ENCODE results near the gene IFI27L1. TPM values are rescaled to one million over a fixed set of nuclear protein-coding genes. Genes with fewer than 3 reads are reported as not detected.

Gene IFI27L1
- total and polyA plus RNA-seq, 2 experiments from 2014 or later = 9.7 to 28.6 TPM

DNA sequence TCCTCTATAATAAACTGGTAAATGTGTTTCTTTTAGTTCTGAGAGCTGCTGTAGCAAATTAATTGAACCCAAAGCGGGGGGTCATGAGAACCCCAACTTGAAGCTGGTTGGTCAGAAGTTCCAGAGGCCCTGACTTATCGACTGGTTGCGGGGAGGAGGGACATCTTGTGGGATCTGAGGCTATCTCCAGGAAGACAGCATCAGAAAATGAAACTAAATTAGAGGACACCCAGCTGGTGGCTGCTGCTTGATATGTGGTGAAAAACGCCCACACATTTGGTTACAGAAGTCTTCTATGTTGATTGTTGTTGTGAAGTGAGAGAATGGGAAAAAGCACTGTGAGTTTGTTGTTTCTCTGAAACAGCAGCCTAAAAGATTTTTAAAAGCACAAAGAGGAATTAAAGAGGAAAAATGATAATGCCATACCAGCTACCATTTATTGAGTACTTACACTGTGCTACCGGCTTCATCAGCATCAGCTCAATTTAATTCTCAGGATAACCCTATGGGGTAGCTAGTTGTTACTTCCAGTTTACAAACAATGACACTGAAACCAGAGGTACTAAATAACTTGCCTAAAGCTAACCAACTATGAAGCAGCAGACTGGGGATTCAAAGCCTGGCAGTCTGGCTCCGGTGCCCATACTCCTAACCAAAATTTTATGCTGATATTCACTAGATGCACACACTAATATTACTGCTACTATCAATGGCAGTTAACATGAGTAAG is 24.4 kb upstream of the IFI27L1 start:
- TF ChIP-seq POLR2AphosphoS5 (IDR thresholded peaks at IDR 0.05; ENCODE audit: low read depth) = no peak
- TF ChIP-seq NANOG (IDR thresholded peaks at IDR 0.05; ENCODE audit: borderline replicate concordance) = no peak
- TF ChIP-seq, protein P1, sequence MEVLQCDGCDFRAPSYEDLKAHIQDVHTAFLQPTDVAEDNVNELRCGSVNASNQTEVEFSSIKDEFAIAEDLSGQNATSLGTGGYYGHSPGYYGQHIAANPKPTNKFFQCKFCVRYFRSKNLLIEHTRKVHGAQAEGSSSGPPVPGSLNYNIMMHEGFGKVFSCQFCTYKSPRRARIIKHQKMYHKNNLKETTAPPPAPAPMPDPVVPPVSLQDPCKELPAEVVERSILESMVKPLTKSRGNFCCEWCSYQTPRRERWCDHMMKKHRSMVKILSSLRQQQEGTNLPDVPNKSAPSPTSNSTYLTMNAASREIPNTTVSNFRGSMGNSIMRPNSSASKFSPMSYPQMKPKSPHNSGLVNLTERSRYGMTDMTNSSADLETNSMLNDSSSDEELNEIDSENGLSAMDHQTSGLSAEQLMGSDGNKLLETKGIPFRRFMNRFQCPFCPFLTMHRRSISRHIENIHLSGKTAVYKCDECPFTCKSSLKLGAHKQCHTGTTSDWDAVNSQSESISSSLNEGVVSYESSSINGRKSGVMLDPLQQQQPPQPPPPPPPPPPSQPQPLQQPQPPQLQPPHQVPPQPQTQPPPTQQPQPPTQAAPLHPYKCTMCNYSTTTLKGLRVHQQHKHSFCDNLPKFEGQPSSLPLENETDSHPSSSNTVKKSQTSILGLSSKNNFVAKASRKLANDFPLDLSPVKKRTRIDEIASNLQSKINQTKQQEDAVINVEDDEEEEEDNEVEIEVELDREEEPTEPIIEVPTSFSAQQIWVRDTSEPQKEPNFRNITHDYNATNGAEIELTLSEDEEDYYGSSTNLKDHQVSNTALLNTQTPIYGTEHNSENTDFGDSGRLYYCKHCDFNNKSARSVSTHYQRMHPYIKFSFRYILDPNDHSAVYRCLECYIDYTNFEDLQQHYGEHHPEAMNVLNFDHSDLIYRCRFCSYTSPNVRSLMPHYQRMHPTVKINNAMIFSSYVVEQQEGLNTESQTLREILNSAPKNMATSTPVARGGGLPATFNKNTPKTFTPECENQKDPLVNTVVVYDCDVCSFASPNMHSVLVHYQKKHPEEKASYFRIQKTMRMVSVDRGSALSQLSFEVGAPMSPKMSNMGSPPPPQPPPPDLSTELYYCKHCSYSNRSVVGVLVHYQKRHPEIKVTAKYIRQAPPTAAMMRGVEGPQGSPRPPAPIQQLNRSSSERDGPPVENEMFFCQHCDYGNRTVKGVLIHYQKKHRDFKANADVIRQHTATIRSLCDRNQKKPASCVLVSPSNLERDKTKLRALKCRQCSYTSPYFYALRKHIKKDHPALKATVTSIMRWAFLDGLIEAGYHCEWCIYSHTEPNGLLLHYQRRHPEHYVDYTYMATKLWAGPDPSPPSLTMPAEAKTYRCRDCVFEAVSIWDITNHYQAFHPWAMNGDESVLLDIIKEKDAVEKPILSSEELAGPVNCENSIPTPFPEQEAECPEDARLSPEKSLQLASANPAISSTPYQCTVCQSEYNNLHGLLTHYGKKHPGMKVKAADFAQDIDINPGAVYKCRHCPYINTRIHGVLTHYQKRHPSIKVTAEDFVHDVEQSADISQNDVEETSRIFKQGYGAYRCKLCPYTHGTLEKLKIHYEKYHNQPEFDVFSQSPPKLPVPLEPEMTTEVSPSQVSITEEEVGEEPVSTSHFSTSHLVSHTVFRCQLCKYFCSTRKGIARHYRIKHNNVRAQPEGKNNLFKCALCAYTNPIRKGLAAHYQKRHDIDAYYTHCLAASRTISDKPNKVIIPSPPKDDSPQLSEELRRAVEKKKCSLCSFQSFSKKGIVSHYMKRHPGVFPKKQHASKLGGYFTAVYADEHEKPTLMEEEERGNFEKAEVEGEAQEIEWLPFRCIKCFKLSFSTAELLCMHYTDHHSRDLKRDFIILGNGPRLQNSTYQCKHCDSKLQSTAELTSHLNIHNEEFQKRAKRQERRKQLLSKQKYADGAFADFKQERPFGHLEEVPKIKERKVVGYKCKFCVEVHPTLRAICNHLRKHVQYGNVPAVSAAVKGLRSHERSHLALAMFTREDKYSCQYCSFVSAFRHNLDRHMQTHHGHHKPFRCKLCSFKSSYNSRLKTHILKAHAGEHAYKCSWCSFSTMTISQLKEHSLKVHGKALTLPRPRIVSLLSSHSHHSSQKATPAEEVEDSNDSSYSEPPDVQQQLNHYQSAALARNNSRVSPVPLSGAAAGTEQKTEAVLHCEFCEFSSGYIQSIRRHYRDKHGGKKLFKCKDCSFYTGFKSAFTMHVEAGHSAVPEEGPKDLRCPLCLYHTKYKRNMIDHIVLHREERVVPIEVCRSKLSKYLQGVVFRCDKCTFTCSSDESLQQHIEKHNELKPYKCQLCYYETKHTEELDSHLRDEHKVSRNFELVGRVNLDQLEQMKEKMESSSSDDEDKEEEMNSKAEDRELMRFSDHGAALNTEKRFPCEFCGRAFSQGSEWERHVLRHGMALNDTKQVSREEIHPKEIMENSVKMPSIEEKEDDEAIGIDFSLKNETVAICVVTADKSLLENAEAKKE (CRISPR knock-in tag; IDR thresholded peaks at IDR 0.05) = no peak
- TF ChIP-seq ZNF331 (CRISPR knock-in tag; IDR thresholded peaks at IDR 0.05; ENCODE audit: low read depth) = no peak
- no peak for TF ChIP-seq CREB1 (CRISPR knock-in tag; IDR thresholded peaks at IDR 0.05; ENCODE audit: low read depth)
- no peak for TF ChIP-seq JUNB (IDR thresholded peaks at IDR 0.05; ENCODE audit: unreplicated experiment)
- no peak for TF ChIP-seq STAT1 (IDR thresholded peaks at IDR 0.05; ENCODE audit: unreplicated experiment)
- TF ChIP-seq, protein P2, sequence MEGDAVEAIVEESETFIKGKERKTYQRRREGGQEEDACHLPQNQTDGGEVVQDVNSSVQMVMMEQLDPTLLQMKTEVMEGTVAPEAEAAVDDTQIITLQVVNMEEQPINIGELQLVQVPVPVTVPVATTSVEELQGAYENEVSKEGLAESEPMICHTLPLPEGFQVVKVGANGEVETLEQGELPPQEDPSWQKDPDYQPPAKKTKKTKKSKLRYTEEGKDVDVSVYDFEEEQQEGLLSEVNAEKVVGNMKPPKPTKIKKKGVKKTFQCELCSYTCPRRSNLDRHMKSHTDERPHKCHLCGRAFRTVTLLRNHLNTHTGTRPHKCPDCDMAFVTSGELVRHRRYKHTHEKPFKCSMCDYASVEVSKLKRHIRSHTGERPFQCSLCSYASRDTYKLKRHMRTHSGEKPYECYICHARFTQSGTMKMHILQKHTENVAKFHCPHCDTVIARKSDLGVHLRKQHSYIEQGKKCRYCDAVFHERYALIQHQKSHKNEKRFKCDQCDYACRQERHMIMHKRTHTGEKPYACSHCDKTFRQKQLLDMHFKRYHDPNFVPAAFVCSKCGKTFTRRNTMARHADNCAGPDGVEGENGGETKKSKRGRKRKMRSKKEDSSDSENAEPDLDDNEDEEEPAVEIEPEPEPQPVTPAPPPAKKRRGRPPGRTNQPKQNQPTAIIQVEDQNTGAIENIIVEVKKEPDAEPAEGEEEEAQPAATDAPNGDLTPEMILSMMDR (conservative IDR thresholded peaks at IDR 0.05; ENCODE audit: low read depth in 2 of 2) = no peak
- TF ChIP-seq EZH2 (IDR thresholded peaks at IDR 0.05; ENCODE audit: low read depth, unreplicated experiment) = no peak
- TF ChIP-seq ZNF114 (CRISPR knock-in tag; IDR thresholded peaks at IDR 0.05) = no peak
- TF ChIP-seq, protein P3, sequence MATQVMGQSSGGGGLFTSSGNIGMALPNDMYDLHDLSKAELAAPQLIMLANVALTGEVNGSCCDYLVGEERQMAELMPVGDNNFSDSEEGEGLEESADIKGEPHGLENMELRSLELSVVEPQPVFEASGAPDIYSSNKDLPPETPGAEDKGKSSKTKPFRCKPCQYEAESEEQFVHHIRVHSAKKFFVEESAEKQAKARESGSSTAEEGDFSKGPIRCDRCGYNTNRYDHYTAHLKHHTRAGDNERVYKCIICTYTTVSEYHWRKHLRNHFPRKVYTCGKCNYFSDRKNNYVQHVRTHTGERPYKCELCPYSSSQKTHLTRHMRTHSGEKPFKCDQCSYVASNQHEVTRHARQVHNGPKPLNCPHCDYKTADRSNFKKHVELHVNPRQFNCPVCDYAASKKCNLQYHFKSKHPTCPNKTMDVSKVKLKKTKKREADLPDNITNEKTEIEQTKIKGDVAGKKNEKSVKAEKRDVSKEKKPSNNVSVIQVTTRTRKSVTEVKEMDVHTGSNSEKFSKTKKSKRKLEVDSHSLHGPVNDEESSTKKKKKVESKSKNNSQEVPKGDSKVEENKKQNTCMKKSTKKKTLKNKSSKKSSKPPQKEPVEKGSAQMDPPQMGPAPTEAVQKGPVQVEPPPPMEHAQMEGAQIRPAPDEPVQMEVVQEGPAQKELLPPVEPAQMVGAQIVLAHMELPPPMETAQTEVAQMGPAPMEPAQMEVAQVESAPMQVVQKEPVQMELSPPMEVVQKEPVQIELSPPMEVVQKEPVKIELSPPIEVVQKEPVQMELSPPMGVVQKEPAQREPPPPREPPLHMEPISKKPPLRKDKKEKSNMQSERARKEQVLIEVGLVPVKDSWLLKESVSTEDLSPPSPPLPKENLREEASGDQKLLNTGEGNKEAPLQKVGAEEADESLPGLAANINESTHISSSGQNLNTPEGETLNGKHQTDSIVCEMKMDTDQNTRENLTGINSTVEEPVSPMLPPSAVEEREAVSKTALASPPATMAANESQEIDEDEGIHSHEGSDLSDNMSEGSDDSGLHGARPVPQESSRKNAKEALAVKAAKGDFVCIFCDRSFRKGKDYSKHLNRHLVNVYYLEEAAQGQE (IDR thresholded peaks at IDR 0.05; ENCODE audit: unreplicated experiment) = no peak
- TF ChIP-seq, protein P4, sequence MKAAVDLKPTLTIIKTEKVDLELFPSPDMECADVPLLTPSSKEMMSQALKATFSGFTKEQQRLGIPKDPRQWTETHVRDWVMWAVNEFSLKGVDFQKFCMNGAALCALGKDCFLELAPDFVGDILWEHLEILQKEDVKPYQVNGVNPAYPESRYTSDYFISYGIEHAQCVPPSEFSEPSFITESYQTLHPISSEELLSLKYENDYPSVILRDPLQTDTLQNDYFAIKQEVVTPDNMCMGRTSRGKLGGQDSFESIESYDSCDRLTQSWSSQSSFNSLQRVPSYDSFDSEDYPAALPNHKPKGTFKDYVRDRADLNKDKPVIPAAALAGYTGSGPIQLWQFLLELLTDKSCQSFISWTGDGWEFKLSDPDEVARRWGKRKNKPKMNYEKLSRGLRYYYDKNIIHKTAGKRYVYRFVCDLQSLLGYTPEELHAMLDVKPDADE (IDR thresholded peaks at IDR 0.05) = no peak
- TF ChIP-seq EZH2phosphoT487 (IDR thresholded peaks at IDR 0.05; ENCODE audit: unreplicated experiment) = no peak
- Histone ChIP-seq H3K27me3 (ENCODE audit: insufficient read depth) (no peaks in the 10 kb centered on the region), H3K4me2 (no peak overlapping the region), H3F3A (replicated peaks; ENCODE audit: low read depth) (no peaks in the 10 kb centered on the region), H2AFZ (no peak overlapping the region), H3K9me2 (ENCODE audit: insufficient read depth) (no peaks in the 10 kb centered on the region), H4K20me1 (replicated peaks; ENCODE audit: insufficient read depth) (peaks cover 7% of the 10 kb centered on the region; the same call in 1 of the 2 replicates), H3K4me1 (ENCODE audit: insufficient read depth) (no peaks in the 10 kb centered on the region), H3K27ac (ENCODE audit: low read depth) (no peak overlapping the region), H3K79me2 (replicated peaks; ENCODE audit: insufficient read depth) (0 out of 2 replicates have a peak, but pooled peaks cover 14% of the 10 kb centered on the region), H3K36me3 (ENCODE audit: insufficient read depth) (peaks cover 30% of the 10 kb centered on the region), H3K4me3 (no peak overlapping the region)
- no peaks in the 10 kb centered on the region for H3K9me3 Mint-ChIP-seq
- H3K36me3 Mint-ChIP-seq (ENCODE audit: low read depth) = peaks cover 84% of the 10 kb centered on the region
- no peak for DNase-seq (ENCODE audit: low spot score)
- peaks cover 3% of the 10 kb centered on the region for H3K27me3 Mint-ChIP-seq (ENCODE audit: insufficient read depth, low read depth, poor library complexity)
- no peak overlapping the region for H3K27ac Mint-ChIP-seq
- no peak overlapping the region for H3K4me3 Mint-ChIP-seq
- H3K4me1 Mint-ChIP-seq = peaks cover 10% of the 10 kb centered on the region; the same call in 2 of the 3 replicates
- no peak for ATAC-seq

Measured in GM23338 (cell line).